IMR-90 (cell line): Measurements from ENCODE around the gene C19orf73. TPM values are rescaled to one million over a fixed set of nuclear protein-coding genes. Genes with fewer than 3 reads are reported as not detected.

Experiments
- ATAC-seq: fragments of 200-7000 bp; cut with Tn5 transposase; 2 replicates; pipeline ENCODE4 v1.9.1; 2020; ENCODE audit warnings: low read depth, mild to moderate bottlenecking, moderate library complexity
- BruUV-seq: library from RNA; stranded (reverse); fragments of 400-500 nt; replicated peaks from 2 replicates; lab custom pipeline; 2021; lab: Mats Ljungman, UMichigan
- CTCF ChIA-PET: fragments of 300-600 bp; formaldehyde crosslinking; extraction: SDS; loops from one replicate; lab custom pipeline; 2021; ENCODE audit warnings: antibody characterized with exemption; lab: Yijun Ruan, JAX
- POLR2A ChIA-PET: fragments of 300-600 bp; sonication (Branson Sonifier 250); formaldehyde crosslinking; loops from one replicate; lab custom pipeline; 2022; ENCODE audit warnings: antibody characterized with exemption; ENCODE audit not compliant: unreplicated experiment; lab: Charles Lee
- DNase-seq: peaks from one replicate; pipeline ENCODE4 v3.0.0; 2013
- H2AFZ ChIP-seq: replicated peaks from 2 replicates; pipeline ENCODE3; 2013; ENCODE audit warnings: low read length, mild to moderate bottlenecking; ENCODE audit not compliant: poor library complexity
- H2AK5ac ChIP-seq: 2 replicates; pipeline ENCODE4 v1.6.1; 2013; ENCODE audit warnings: low read depth, low read length, inconsistent platforms
- H2AK9ac ChIP-seq: replicated peaks from 2 replicates; pipeline ENCODE3; 2013; ENCODE audit warnings: mild to moderate bottlenecking, low read depth, low read length, moderate library complexity; ENCODE audit not compliant: poor library complexity
- H2BK120ac ChIP-seq: 2 replicates; pipeline ENCODE4 v1.6.1; 2013; ENCODE audit warnings: low read depth, low read length, inconsistent platforms
- H2BK15ac ChIP-seq: 3 replicates; pipeline ENCODE4 v1.6.1; 2013; ENCODE audit warnings: low read depth, low read length, inconsistent platforms
- H2BK20ac ChIP-seq: 2 replicates; pipeline ENCODE4 v1.6.1; 2013; ENCODE audit warnings: low read depth, mild to moderate bottlenecking, inconsistent platforms, low read length, moderate library complexity
- H2BK5ac ChIP-seq: 2 replicates; pipeline ENCODE4 v1.6.1; 2013; ENCODE audit warnings: mild to moderate bottlenecking, low read depth, low read length, inconsistent platforms; ENCODE audit not compliant: poor library complexity, severe bottlenecking
- H3K14ac ChIP-seq: replicated peaks from 2 replicates; pipeline ENCODE4 v1.6.1; 2013; ENCODE audit warnings: low read depth, low read length, inconsistent platforms
- H3K18ac ChIP-seq: 2 replicates; pipeline ENCODE4 v1.6.1; 2013; ENCODE audit warnings: low read depth, low read length, control low read depth
- H3K23ac ChIP-seq: 2 replicates; pipeline ENCODE4 v1.6.1; 2013; ENCODE audit warnings: low read depth, low read length, inconsistent platforms
- H3K27ac ChIP-seq: 2 replicates; pipeline ENCODE4 v1.5.1; 2013; ENCODE audit warnings: mild to moderate bottlenecking, control low read depth, low read length; ENCODE audit not compliant: insufficient read depth
- H3K27me3 ChIP-seq: 2 replicates; pipeline ENCODE4 v1.6.1; 2013; ENCODE audit warnings: low read length; ENCODE audit not compliant: control insufficient read depth, insufficient read depth
- H3K36me3 ChIP-seq: 2 replicates; pipeline ENCODE4 v1.6.1; 2013; ENCODE audit warnings: low read length, mixed read lengths; ENCODE audit not compliant: control insufficient read depth, insufficient read depth
- H3K4ac ChIP-seq: 2 replicates; pipeline ENCODE4 v1.6.1; 2013; ENCODE audit warnings: low read depth, low read length, inconsistent platforms
- H3K4me1 ChIP-seq: 2 replicates; pipeline ENCODE4 v1.6.1; 2013; ENCODE audit warnings: low read length, mixed read lengths; ENCODE audit not compliant: control insufficient read depth, insufficient read depth
- H3K4me2 ChIP-seq: 2 replicates; pipeline ENCODE4 v1.6.1; 2013; ENCODE audit warnings: low read depth, mild to moderate bottlenecking, control low read depth, low read length, moderate library complexity
- H3K4me3 ChIP-seq: 2 replicates; pipeline ENCODE4 v1.5.1; 2013; ENCODE audit warnings: low read depth, mild to moderate bottlenecking, control low read depth, low read length, moderate library complexity; ENCODE audit not compliant: insufficient read depth
- H3K56ac ChIP-seq: 2 replicates; pipeline ENCODE4 v1.6.1; 2013; ENCODE audit warnings: low read length, inconsistent platforms; ENCODE audit not compliant: insufficient read depth; ENCODE audit errors: extremely low read depth
- H3K79me1 ChIP-seq, 2 experiments: 2 replicates each; pipeline ENCODE4 v1.6.1; 2013; ENCODE audit warnings: low read length in 2 of 2, inconsistent platforms in 1 of 2, low read depth in 1 of 2
- H3K9ac ChIP-seq: 2 replicates; pipeline ENCODE4 v1.6.1; 2013; ENCODE audit warnings: low read depth, low read length, control low read depth
- H3K9me1 ChIP-seq: 2 replicates; pipeline ENCODE4 v1.6.1; 2013; ENCODE audit warnings: low read length, inconsistent platforms; ENCODE audit not compliant: insufficient read depth
- H3K9me3 ChIP-seq: 2 replicates; pipeline ENCODE4 v1.6.1; 2013; ENCODE audit warnings: low read length; ENCODE audit not compliant: control insufficient read depth, insufficient read depth
- H4K20me1 ChIP-seq: 2 replicates; pipeline ENCODE4 v1.6.1; 2013; ENCODE audit warnings: low read length, inconsistent platforms; ENCODE audit not compliant: insufficient read depth
- H4K5ac ChIP-seq: 2 replicates; pipeline ENCODE4 v1.6.1; 2013; ENCODE audit warnings: mild to moderate bottlenecking, low read depth, low read length, control low read depth
- H4K8ac ChIP-seq, 2 experiments: 2 replicates each; pipeline ENCODE4 v1.6.1; 2013; ENCODE audit warnings: low read depth in 2 of 2, low read length in 2 of 2, control low read depth in 1 of 2, inconsistent platforms in 1 of 2
- H4K91ac ChIP-seq: 2 replicates; pipeline ENCODE4 v1.6.1; 2013; ENCODE audit warnings: low read depth, low read length, inconsistent platforms; ENCODE audit not compliant: insufficient read depth
- BHLHE40 ChIP-seq: fragments of 150-350 bp; IDR thresholded peaks from 2 replicates; pipeline ENCODE4 v1.6.1; 2016; ENCODE audit warnings: mild to moderate bottlenecking, low read depth, low read length
- CEBPB ChIP-seq: IDR thresholded peaks from 2 replicates; pipeline ENCODE4 v1.6.1; 2012; ENCODE audit warnings: low read depth, low read length, improper control_type of control experiment
- CHD1 ChIP-seq: IDR thresholded peaks from 2 replicates; pipeline ENCODE4 v1.6.1; 2012; ENCODE audit warnings: low read depth, low read length, improper control_type of control experiment
- MAZ ChIP-seq: IDR thresholded peaks from 2 replicates; pipeline ENCODE4 v1.6.1; 2012; ENCODE audit warnings: low read depth, mild to moderate bottlenecking, low read length, improper control_type of control experiment, moderate library complexity, borderline replicate concordance
- MXI1 ChIP-seq: IDR thresholded peaks from 2 replicates; pipeline ENCODE4 v1.6.1; 2012; ENCODE audit warnings: low read depth, mild to moderate bottlenecking, low read length, moderate library complexity, borderline replicate concordance
- NFE2L2 ChIP-seq: fragments of 150-350 bp; IDR thresholded peaks from 2 replicates; pipeline ENCODE4 v1.6.1; 2016; ENCODE audit warnings: low read depth, mild to moderate bottlenecking, low read length
- POLR2A ChIP-seq: IDR thresholded peaks from 2 replicates; pipeline ENCODE4 v1.6.1; 2012; ENCODE audit warnings: mild to moderate bottlenecking, low read depth, low read length
- RAD21 ChIP-seq: IDR thresholded peaks from 2 replicates; pipeline ENCODE4 v1.6.1; 2012; ENCODE audit warnings: low read length, improper control_type of control experiment
- RCOR1 ChIP-seq: IDR thresholded peaks from 2 replicates; pipeline ENCODE4 v1.6.1; 2012; ENCODE audit warnings: mild to moderate bottlenecking, low read length, improper control_type of control experiment; ENCODE audit not compliant: insufficient replicate concordance
- RFX5 ChIP-seq: IDR thresholded peaks from 2 replicates; pipeline ENCODE4 v1.8.0; 2012; ENCODE audit warnings: low read depth, mild to moderate bottlenecking, low read length, moderate library complexity
- SMC3 ChIP-seq: fragments of 150-350 bp; IDR thresholded peaks from 2 replicates; pipeline ENCODE4 v1.6.1; 2016; ENCODE audit warnings: low read depth, mild to moderate bottlenecking, antibody characterized with exemption, low read length, moderate library complexity
- WGBS, 2 experiments: methylation state at CpG; one replicate each; pipeline versions ENCODE4 v1.1.5 to v1.1.7; 2013; ENCODE audit warnings: missing lambda C conversion rate in 2 of 2; ENCODE audit not compliant: insufficient read length in 1 of 2; ENCODE audit errors: extremely low coverage in 2 of 2; 5-methylcytosine and 5-hydroxymethylcytosine counted together
- dilution Hi-C: fragments of 300-500 bp; cut with HindIII; formaldehyde crosslinking; loops from one replicate; pipeline ENCODE4 v1.14.3; 2018; ENCODE audit warnings: low sequenced_read_pairs; ENCODE audit not compliant: unreplicated experiment
- in situ Hi-C: fragments of 300-500 bp; cut with MboI; formaldehyde crosslinking; loops from 3 replicates; pipeline ENCODE4 v1.14.3; 2019; ENCODE audit warnings: low sequenced_read_pairs, inconsistent platforms, mixed read lengths
- intact Hi-C: fragments of 100-400 bp; cut with micrococcal nuclease; formaldehyde crosslinking; loops from 2 replicates; pipeline ENCODE4 v1.10.0; 2022
- polyA plus RNA-seq, 3 experiments: library from polyadenylated mRNA; depleted of rRNA; stranded (reverse); fragments of >200 nt; gene quantifications; 2 replicates each; pipeline ENCODE4 v1.2.3, GENCODE V29; 2012; ENCODE audit warnings: low replicate concordance in 1 of 3
- total RNA-seq: library from RNA; depleted of rRNA; stranded (reverse); fragments of >200 nt; gene quantifications from 2 replicates; pipeline ENCODE4 v1.2.3, GENCODE V29; 2012
- TF ChIP-seq, protein P1 (sequence below): fragments of 150-350 bp; IDR thresholded peaks from 2 replicates; pipeline ENCODE4 v1.6.1; 2017; ENCODE audit warnings: mild to moderate bottlenecking, antibody characterized with exemption, low read length, low read depth
- TF ChIP-seq, protein P2 (sequence below): conservative IDR thresholded peaks from 2 replicates; pipeline ENCODE4 v1.5.1; 2012; ENCODE audit warnings: mild to moderate bottlenecking, low read depth, low read length, improper control_type of control experiment
- TF ChIP-seq, protein P3 (sequence below): fragments of 150-350 bp; IDR thresholded peaks from 2 replicates; pipeline ENCODE4 v1.6.1; 2016; ENCODE audit warnings: low read depth, mild to moderate bottlenecking, low read length, moderate library complexity, borderline replicate concordance

The C19orf73 gene
- total and polyA plus RNA-seq, 2 of the 4 experiments (the other 2 are of a cell fraction), result 1.2 TPM; not detected in 1

DNA sequence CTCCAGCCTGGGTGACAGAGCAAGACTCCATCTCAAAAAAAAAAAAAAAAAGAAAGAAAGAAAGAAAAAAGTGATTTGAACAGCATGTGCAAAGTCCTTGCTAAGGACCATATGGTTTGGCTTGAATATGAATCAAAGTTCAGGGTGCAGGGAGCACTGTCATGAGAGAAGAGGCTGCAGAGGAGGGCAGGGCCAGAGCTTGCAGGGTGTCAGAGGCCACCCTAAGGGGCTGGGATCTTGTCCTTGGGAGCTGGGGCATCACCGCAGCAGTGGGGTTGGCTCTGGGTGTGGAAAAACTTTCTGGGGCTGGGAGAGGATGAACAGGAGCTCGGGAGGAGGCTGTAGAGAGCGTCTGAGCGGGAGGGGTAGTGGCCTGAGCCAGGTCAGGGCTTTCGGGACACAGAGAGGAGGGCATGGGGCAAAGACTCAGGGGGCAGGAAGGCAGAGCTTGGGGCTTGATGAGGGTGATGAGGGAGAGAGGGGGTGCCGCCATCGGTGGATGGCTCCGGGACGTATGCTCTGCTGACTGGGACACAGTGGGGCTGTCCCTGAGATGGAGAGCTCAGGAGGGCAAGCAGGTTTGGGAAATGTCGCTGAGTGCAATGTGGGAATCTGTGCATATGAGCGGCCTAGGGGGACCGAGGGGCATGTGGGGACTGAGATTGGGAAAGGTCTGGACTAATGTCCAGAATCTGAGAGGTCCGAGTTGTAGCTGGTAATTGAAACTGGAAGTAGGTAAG is 41.7 kb upstream of the C19orf73 start:
- no peak overlapping the region for H3K14ac ChIP-seq
- H3K27me3 ChIP-seq, result peaks cover 6% of the 10 kb centered on the region; the same call in 1 of the 2 replicates
- no peak overlapping the region for H3K23ac ChIP-seq
- no peak overlapping the region for H3K9ac ChIP-seq
- BruUV-seq, result no TSS peak
- H4K91ac ChIP-seq, result no peak overlapping the region
- peaks cover 5% of the 10 kb centered on the region; the same call in 1 of the 2 replicates for H3K9me1 ChIP-seq
- CTCF ChIA-PET, result interaction anchor here (0.8 kb wide), 1 partner anchor 14 kb away, joined by 3 read pairs; no protein-coding TSS in a partner anchor
- H3K4me3 ChIP-seq, result no peak overlapping the region
- no peak overlapping the region for H2BK15ac ChIP-seq
- no peaks in the 10 kb centered on the region for H3K9me3 ChIP-seq
- H2AK9ac ChIP-seq, result no peak overlapping the region
- H3K4ac ChIP-seq, result no peak overlapping the region
- no peak overlapping the region for H3K4me2 ChIP-seq
- H4K20me1 ChIP-seq, result no peaks in the 10 kb centered on the region; the same call in 1 of the 2 replicates
- H2AK5ac ChIP-seq, result no peak overlapping the region
- no peak overlapping the region for H4K8ac ChIP-seq
- DNase-seq (no peak), ATAC-seq (no peak)
- dilution Hi-C loops, result no loop called here
- no peak overlapping the region for H3K18ac ChIP-seq
- no peaks in the 10 kb centered on the region; the same call in 1 of the 2 replicates for H3K36me3 ChIP-seq
- no peak overlapping the region for H2BK120ac ChIP-seq
- no peak overlapping the region for H3K56ac ChIP-seq
- H3K4me1 ChIP-seq, result peaks cover 2% of the 10 kb centered on the region; the same call in 1 of the 2 replicates
- no peak overlapping the region for H3K27ac ChIP-seq
- intact Hi-C loops, result no loop called here
- POLR2A ChIA-PET, result interaction anchor here (0.7 kb wide), 1 partner anchor 63 kb away, joined by 3 read pairs; no protein-coding TSS in a partner anchor
- H2BK20ac ChIP-seq, result no peak overlapping the region
- no peak overlapping the region for H4K5ac ChIP-seq
- 87% methylated on average over 10 of the region's 13 CpGs; no CpG with 5 or more reads in 1 of the 2 experiments for whole genome bisulfite sequencing, 2 experiments
- H3K79me1 ChIP-seq, result peaks cover 8 to 32% of the 10 kb centered on the region in 2 experiments; a peak in 3 of 4 replicates
- no peak overlapping the region for H2BK5ac ChIP-seq
- in situ Hi-C loops, result no loop called here
- no peak overlapping the region for H2AFZ ChIP-seq
- TF ChIP-seq MXI1 (no peak), SMC3 (no peak), RAD21 (no peak), RCOR1 (no peak), RFX5 (no peak), BHLHE40 (no peak), POLR2A (no peak), CEBPB (no peak), MAZ (no peak), NFE2L2 (no peak), CHD1 (no peak)
- TF ChIP-seq, protein P1, sequence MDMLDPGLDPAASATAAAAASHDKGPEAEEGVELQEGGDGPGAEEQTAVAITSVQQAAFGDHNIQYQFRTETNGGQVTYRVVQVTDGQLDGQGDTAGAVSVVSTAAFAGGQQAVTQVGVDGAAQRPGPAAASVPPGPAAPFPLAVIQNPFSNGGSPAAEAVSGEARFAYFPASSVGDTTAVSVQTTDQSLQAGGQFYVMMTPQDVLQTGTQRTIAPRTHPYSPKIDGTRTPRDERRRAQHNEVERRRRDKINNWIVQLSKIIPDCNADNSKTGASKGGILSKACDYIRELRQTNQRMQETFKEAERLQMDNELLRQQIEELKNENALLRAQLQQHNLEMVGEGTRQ, result no peak
- TF ChIP-seq, protein P2, sequence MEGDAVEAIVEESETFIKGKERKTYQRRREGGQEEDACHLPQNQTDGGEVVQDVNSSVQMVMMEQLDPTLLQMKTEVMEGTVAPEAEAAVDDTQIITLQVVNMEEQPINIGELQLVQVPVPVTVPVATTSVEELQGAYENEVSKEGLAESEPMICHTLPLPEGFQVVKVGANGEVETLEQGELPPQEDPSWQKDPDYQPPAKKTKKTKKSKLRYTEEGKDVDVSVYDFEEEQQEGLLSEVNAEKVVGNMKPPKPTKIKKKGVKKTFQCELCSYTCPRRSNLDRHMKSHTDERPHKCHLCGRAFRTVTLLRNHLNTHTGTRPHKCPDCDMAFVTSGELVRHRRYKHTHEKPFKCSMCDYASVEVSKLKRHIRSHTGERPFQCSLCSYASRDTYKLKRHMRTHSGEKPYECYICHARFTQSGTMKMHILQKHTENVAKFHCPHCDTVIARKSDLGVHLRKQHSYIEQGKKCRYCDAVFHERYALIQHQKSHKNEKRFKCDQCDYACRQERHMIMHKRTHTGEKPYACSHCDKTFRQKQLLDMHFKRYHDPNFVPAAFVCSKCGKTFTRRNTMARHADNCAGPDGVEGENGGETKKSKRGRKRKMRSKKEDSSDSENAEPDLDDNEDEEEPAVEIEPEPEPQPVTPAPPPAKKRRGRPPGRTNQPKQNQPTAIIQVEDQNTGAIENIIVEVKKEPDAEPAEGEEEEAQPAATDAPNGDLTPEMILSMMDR, result no peak
- TF ChIP-seq, protein P3, sequence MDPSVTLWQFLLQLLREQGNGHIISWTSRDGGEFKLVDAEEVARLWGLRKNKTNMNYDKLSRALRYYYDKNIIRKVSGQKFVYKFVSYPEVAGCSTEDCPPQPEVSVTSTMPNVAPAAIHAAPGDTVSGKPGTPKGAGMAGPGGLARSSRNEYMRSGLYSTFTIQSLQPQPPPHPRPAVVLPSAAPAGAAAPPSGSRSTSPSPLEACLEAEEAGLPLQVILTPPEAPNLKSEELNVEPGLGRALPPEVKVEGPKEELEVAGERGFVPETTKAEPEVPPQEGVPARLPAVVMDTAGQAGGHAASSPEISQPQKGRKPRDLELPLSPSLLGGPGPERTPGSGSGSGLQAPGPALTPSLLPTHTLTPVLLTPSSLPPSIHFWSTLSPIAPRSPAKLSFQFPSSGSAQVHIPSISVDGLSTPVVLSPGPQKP, result no peak
